H1 (cell line): ENCODE measurements around the gene ZRANB3. TPM values are rescaled to one million over a fixed set of nuclear protein-coding genes. Genes with fewer than 3 reads are reported as not detected.

ENCODE experiments used
- CTCF ChIA-PET: fragments of 300-600 bp; sonication (Branson Sonifier 250); formaldehyde crosslinking; loops from one replicate; lab custom pipeline; 2021; ENCODE audit not compliant: partially characterized antibody; lab: Charles Lee
- POLR2A ChIA-PET: fragments of 300-600 bp; sonication (Branson Sonifier 250); formaldehyde crosslinking; loops from one replicate; lab custom pipeline; 2021; ENCODE audit warnings: inconsistent platforms; ENCODE audit not compliant: partially characterized antibody; lab: Charles Lee
- DNase-seq, 2 experiments: peaks; one replicate each; pipeline versions ENCODE4 v3.0.0 to v3.0.0-alpha.2; 2010 to 2022; ENCODE audit warnings: low spot score in 2 of 2, low read depth in 1 of 2, mixed read lengths in 1 of 2
- FAIRE-seq: peaks from 2 replicates; lab custom pipeline; 2011; peaks lifted over from hg19 to GRCh38; lab: Jason Lieb, UNC
- H2AFZ ChIP-seq: 2 replicates; pipeline ENCODE4 v1.8.1; 2012; ENCODE audit warnings: low read length, inconsistent platforms
- H2AK5ac ChIP-seq: 2 replicates; pipeline ENCODE4 v1.6.1; 2013; ENCODE audit warnings: low read depth, low read length
- H2BK120ac ChIP-seq: replicated peaks from 2 replicates; pipeline ENCODE3; 2013; ENCODE audit warnings: low read depth, low read length, inconsistent platforms
- H2BK12ac ChIP-seq: 2 replicates; pipeline ENCODE4 v1.6.1; 2013; ENCODE audit warnings: low read depth, low read length
- H2BK15ac ChIP-seq: 2 replicates; pipeline ENCODE4 v1.6.1; 2013; ENCODE audit warnings: low read length
- H2BK20ac ChIP-seq: 2 replicates; pipeline ENCODE4 v1.6.1; 2013; ENCODE audit warnings: low read length
- H2BK5ac ChIP-seq: 2 replicates; pipeline ENCODE4 v1.6.1; 2013; ENCODE audit warnings: low read depth, low read length
- H3K14ac ChIP-seq: 2 replicates; pipeline ENCODE4 v1.6.1; 2013; ENCODE audit warnings: inconsistent platforms; ENCODE audit not compliant: insufficient read length
- H3K18ac ChIP-seq: 2 replicates; pipeline ENCODE4 v1.6.1; 2013; ENCODE audit warnings: low read length; ENCODE audit errors: extremely low read depth
- H3K23ac ChIP-seq: 2 replicates; pipeline ENCODE4 v1.6.1; 2013; ENCODE audit warnings: inconsistent platforms; ENCODE audit not compliant: insufficient read length
- H3K23me2 ChIP-seq: 2 replicates; pipeline ENCODE4 v1.6.1; 2013; ENCODE audit warnings: low read depth, low read length
- H3K27ac ChIP-seq: 2 replicates; pipeline ENCODE4 v1.6.1; 2011; ENCODE audit warnings: low read depth, low read length, inconsistent platforms
- H3K27me3 ChIP-seq, 4 experiments: replicated peaks in 1 of 4; 1 replicate in 1 of 4; 2 replicates in 3 of 4; pipeline versions ENCODE4 v1.6.1 to v1.8.1; 2011 to 2013; ENCODE audit warnings: low read length in 3 of 4, mild to moderate bottlenecking in 3 of 4, inconsistent platforms in 2 of 4, mixed read lengths in 2 of 4, moderate library complexity in 1 of 4; ENCODE audit not compliant: control insufficient read depth in 3 of 4, insufficient read depth in 3 of 4; ENCODE audit errors: extremely low read depth in 1 of 4
- H3K36me3 ChIP-seq, 4 experiments: 2 replicates each; pipeline versions ENCODE4 v1.6.1 to v1.8.1; 2011 to 2013; ENCODE audit warnings: mild to moderate bottlenecking in 4 of 4, low read length in 3 of 4, moderate library complexity in 2 of 4, control low read depth in 1 of 4, inconsistent platforms in 1 of 4; ENCODE audit not compliant: insufficient read depth in 4 of 4, control insufficient read depth in 2 of 4
- H3K4ac ChIP-seq: replicated peaks from 2 replicates; pipeline ENCODE3; 2013; ENCODE audit warnings: low read length, low read depth, mixed read lengths, inconsistent platforms; ENCODE audit not compliant: insufficient read length
- H3K4me1 ChIP-seq, 4 experiments: replicated peaks in 1 of 4; 1 replicate in 1 of 4; 2 replicates in 3 of 4; pipeline versions ENCODE4 v1.6.1 to v1.8.1; 2011 to 2013; ENCODE audit warnings: low read length in 3 of 4, inconsistent platforms in 2 of 4, mixed read lengths in 1 of 4; ENCODE audit not compliant: insufficient read depth in 4 of 4, control insufficient read depth in 3 of 4
- H3K4me2 ChIP-seq, 2 experiments: 2 replicates each; pipeline versions ENCODE4 v1.6.1 to v1.8.1; 2011 to 2013; ENCODE audit warnings: low read depth in 2 of 2, low read length in 2 of 2, control low read depth in 1 of 2, inconsistent platforms in 1 of 2, mild to moderate bottlenecking in 1 of 2; ENCODE audit not compliant: insufficient read depth in 1 of 2
- H3K4me3 ChIP-seq, 4 experiments: fragments of 200-600, 300-600 bp in 1 of 4; sonication (generic), shearing (Covaris generic), sonication (Bioruptor Twin) in 1 of 4; 2 replicates each; pipeline versions ENCODE4 v1.5.1 to v1.8.1; 2011 to 2016; ENCODE audit warnings: low read length in 4 of 4, low read depth in 3 of 4, control low read depth in 2 of 4, inconsistent platforms in 2 of 4, mild to moderate bottlenecking in 2 of 4, mixed read lengths in 1 of 4, moderate library complexity in 1 of 4; ENCODE audit not compliant: insufficient read depth in 2 of 4; ENCODE audit errors: extremely low read depth in 1 of 4
- H3K56ac ChIP-seq: replicated peaks from 2 replicates; pipeline ENCODE3; 2013; ENCODE audit warnings: low read depth, mild to moderate bottlenecking, mixed read lengths, low read length, inconsistent platforms; ENCODE audit not compliant: insufficient read length
- H3K79me1 ChIP-seq: 2 replicates; pipeline ENCODE4 v1.6.1; 2013; ENCODE audit warnings: low read depth, low read length, control low read depth
- H3K79me2 ChIP-seq, 2 experiments: 2 replicates each; pipeline versions ENCODE4 v1.6.1 to v1.8.1; 2012 to 2013; ENCODE audit warnings: low read length in 2 of 2, mild to moderate bottlenecking in 2 of 2, inconsistent platforms in 1 of 2; ENCODE audit not compliant: insufficient read depth in 2 of 2, control insufficient read depth in 1 of 2
- H3K9ac ChIP-seq, 4 experiments: replicated peaks in 1 of 4; 1 replicate in 1 of 4; 2 replicates in 3 of 4; pipeline versions ENCODE4 v1.6.1 to v1.8.1; 2011 to 2013; ENCODE audit warnings: low read depth in 3 of 4, low read length in 3 of 4, control low read depth in 2 of 4, mild to moderate bottlenecking in 2 of 4, moderate library complexity in 2 of 4, inconsistent platforms in 1 of 4; ENCODE audit errors: extremely low read depth in 1 of 4
- H3K9me3 ChIP-seq, 2 experiments: 2 replicates each; pipeline versions ENCODE4 v1.6.1 to v1.8.1; 2012 to 2013; ENCODE audit warnings: mild to moderate bottlenecking in 2 of 2, moderate library complexity in 2 of 2, control low read depth in 1 of 2, inconsistent platforms in 1 of 2, low read depth in 1 of 2, low read length in 1 of 2, mixed read lengths in 1 of 2; ENCODE audit not compliant: insufficient read depth in 2 of 2
- H4K20me1 ChIP-seq, 2 experiments: replicated peaks in 1 of 2; 2 replicates each; pipeline versions ENCODE3 to v1.8.1; 2011 to 2013; ENCODE audit warnings: inconsistent platforms in 2 of 2, low read length in 2 of 2, mild to moderate bottlenecking in 1 of 2; ENCODE audit not compliant: insufficient read depth in 2 of 2, control insufficient read depth in 1 of 2
- H4K5ac ChIP-seq: 2 replicates; pipeline ENCODE4 v1.6.1; 2013; ENCODE audit warnings: low read length, low read depth, mixed read lengths, inconsistent platforms; ENCODE audit not compliant: insufficient read length
- H4K8ac ChIP-seq: 2 replicates; pipeline ENCODE4 v1.8.0; 2013; ENCODE audit warnings: mild to moderate bottlenecking, moderate library complexity, low read length, inconsistent platforms; ENCODE audit not compliant: insufficient read depth; ENCODE audit errors: extremely low read depth
- H4K91ac ChIP-seq: replicated peaks from 2 replicates; pipeline ENCODE3; 2013; ENCODE audit warnings: low read length, mixed read lengths, inconsistent platforms; ENCODE audit not compliant: insufficient read length
- CBX5 ChIP-seq: fragments of 300-800, 300-1000 bp; sonication (generic); IDR thresholded peaks from 2 replicates; pipeline ENCODE4 v1.7.1; 2016; ENCODE audit warnings: antibody characterized with exemption, low read length, low read depth
- CEBPB ChIP-seq: IDR thresholded peaks from 2 replicates; pipeline ENCODE4 v1.6.1; 2012; ENCODE audit warnings: low read depth, low read length
- CTBP2 ChIP-seq: IDR thresholded peaks from 2 replicates; pipeline ENCODE4 v1.7.0; 2011; ENCODE audit warnings: borderline replicate concordance, mild to moderate bottlenecking, moderate library complexity, mixed read lengths, low read length; ENCODE audit not compliant: insufficient read depth, insufficient read length
- EZH2 ChIP-seq: fragments of 200-600 bp; sonication (generic); IDR thresholded peaks from 2 replicates; pipeline ENCODE4 v1.7.1; 2012; ENCODE audit warnings: low read depth, mild to moderate bottlenecking, moderate library complexity, low read length, inconsistent platforms; ENCODE audit not compliant: severe bottlenecking
- FOSL1 ChIP-seq: IDR thresholded peaks from 2 replicates; pipeline ENCODE4 v1.6.1; 2011; ENCODE audit warnings: mild to moderate bottlenecking, low read depth, low read length, moderate library complexity; ENCODE audit not compliant: insufficient read depth
- POLR2AphosphoS5 ChIP-seq: IDR thresholded peaks from 2 replicates; pipeline ENCODE4 v1.6.1; 2011; ENCODE audit warnings: low read depth, low read length
- SIRT6 ChIP-seq: IDR thresholded peaks from one replicate; pipeline ENCODE4 v1.7.1; 2012; ENCODE audit warnings: low read length, inconsistent platforms
- SP1 ChIP-seq: IDR thresholded peaks from 2 replicates; pipeline ENCODE4 v1.6.1; 2011; ENCODE audit warnings: low read depth, low read length
- TCF12 ChIP-seq: IDR thresholded peaks from 2 replicates; pipeline ENCODE4 v1.6.1; 2011; ENCODE audit warnings: low read depth, mild to moderate bottlenecking, low read length
- WGBS, 2 experiments: shearing (Covaris generic) in 1 of 2; methylation state at CpG; one replicate each; pipeline versions ENCODE4 v1.1.6 to v1.1.7; 2013 to 2015; ENCODE audit warnings: low lambda C conversion rate in 2 of 2, mixed read lengths in 2 of 2, inconsistent platforms in 1 of 2, low coverage in 1 of 2, missing lambda C conversion rate in 1 of 2; ENCODE audit not compliant: insufficient replicate concordance in 2 of 2, insufficient coverage in 1 of 2, insufficient read length in 1 of 2; ENCODE audit errors: extremely low coverage in 1 of 2, missing lambda C conversion rate in 1 of 2; 5-methylcytosine and 5-hydroxymethylcytosine counted together
- polyA plus RNA-seq, 7 experiments: library from polyadenylated mRNA; depleted of rRNA in 3 of 7; stranded (reverse) in 5 of 7; unstranded in 2 of 7; fragments of >200 nt in 5 of 7; fragments of 200-250 nt in 2 of 7; gene quantifications; 1 replicate in 5 of 7; 2 replicates in 1 of 7; 4 replicates in 1 of 7; pipeline versions ENCODE4 v1.2.1 to v1.2.3, GENCODE V29; 2011 to 2013; ENCODE audit warnings: missing spikeins in 2 of 7, mixed read lengths in 2 of 7
- total RNA-seq: library from RNA; stranded (reverse); fragmentation: NEBNext Ultra II Directional; extraction: Animal tissue kit (Norgen Biotek cat#: 25700); gene quantifications from 2 replicates; pipeline ENCODE4 v1.2.1, GENCODE V29; 2021

ZRANB3 gene
- total and polyA plus RNA-seq, 2 of the 8 experiments (the other 6 are each of a cell fraction or from before 2014, with no cell fraction given), result 4.5 to 19.3 TPM

GRCh38 chr2:135103843-135104242 is 427.2 kb downstream of the ZRANB3 start:
- Histone ChIP-seq H2AK5ac (no peak overlapping the region), H2BK120ac (no peak overlapping the region), H2BK15ac (no peak overlapping the region), H3K14ac (no peak overlapping the region), H3K9me3 (peaks cover 8 to 17% of the 10 kb centered on the region in 2 experiments; a peak in 3 of 4 replicates), H3K23ac (no peak overlapping the region), H3K36me3 (peaks cover 0 to 20% (median 3%) of the 10 kb centered on the region in 4 experiments; a peak in 4 of 8 replicates), H4K91ac (no peak overlapping the region), H3K4me1 (no peaks in the 10 kb centered on the region), H2BK5ac (no peak overlapping the region), H4K5ac (no peak overlapping the region), H3K79me2 (no peaks in the 10 kb centered on the region), H4K8ac (no peak overlapping the region), H2BK20ac (no peak overlapping the region), H2AFZ (no peak overlapping the region), H3K23me2 (no peaks in the 10 kb centered on the region; the same call in 1 of the 2 replicates), H3K27me3 (no peaks in the 10 kb centered on the region), H3K4ac (no peak overlapping the region), H3K4me2 (no peak overlapping the region), H2BK12ac (no peak overlapping the region), H3K4me3 (no peak overlapping the region), H3K27ac (no peak overlapping the region), H4K20me1 (peaks cover 0 to 2% of the 10 kb centered on the region in 2 experiments), H3K79me1 (no peaks in the 10 kb centered on the region; the same call in 1 of the 2 replicates), H3K56ac (no peak overlapping the region), H3K18ac (no peak overlapping the region), H3K9ac (no peak overlapping the region)
- 93% methylated on average over 1 of the region's 1 CpG; no CpG with 5 or more reads in 1 of the 2 experiments for WGBS, 2 experiments
- DNase-seq, result no peak
- ChIA-PET CTCF (interaction anchor here (0.6 to 1.4 kb wide), 2 partner anchors 9 to 10 kb away, joined by 3 to 4 read pairs; no protein-coding TSS in a partner anchor), POLR2A (no interaction called here)
- TF ChIP-seq SIRT6, result no peak
- TF ChIP-seq FOSL1, result no peak
- no peak for TF ChIP-seq POLR2AphosphoS5
- TF ChIP-seq CBX5, result no peak
- no peak for TF ChIP-seq TCF12
- no peak for TF ChIP-seq CTBP2
- no peak for TF ChIP-seq EZH2
- TF ChIP-seq CEBPB, result no peak
- TF ChIP-seq SP1, result no peak
- no peak for FAIRE-seq
